Uterus (tissue), 2 donors: Measurements from ENCODE around the gene VPS41.

ENCODE experiments used
- POLR2A ChIP-seq, 2 donors: fragments of 450-650 bp; IDR thresholded peaks; one replicate each; pipeline ENCODE4 v1.6.1; 2016; ENCODE audit warnings: antibody characterized with exemption in 2 of 2, mild to moderate bottlenecking in 1 of 2, moderate library complexity in 1 of 2
- TF ChIP-seq, protein P1 (sequence below), 4 experiments: fragments of 200-600 bp in 2 of 4; fragments of 450-650 bp in 2 of 4; sonication (generic) in 2 of 4; IDR thresholded peaks; one replicate each; pipeline ENCODE4 v1.5.1; 2016 to 2019; ENCODE audit warnings: antibody characterized with exemption in 4 of 4, mild to moderate bottlenecking in 2 of 4, moderate library complexity in 1 of 4

DNA sequence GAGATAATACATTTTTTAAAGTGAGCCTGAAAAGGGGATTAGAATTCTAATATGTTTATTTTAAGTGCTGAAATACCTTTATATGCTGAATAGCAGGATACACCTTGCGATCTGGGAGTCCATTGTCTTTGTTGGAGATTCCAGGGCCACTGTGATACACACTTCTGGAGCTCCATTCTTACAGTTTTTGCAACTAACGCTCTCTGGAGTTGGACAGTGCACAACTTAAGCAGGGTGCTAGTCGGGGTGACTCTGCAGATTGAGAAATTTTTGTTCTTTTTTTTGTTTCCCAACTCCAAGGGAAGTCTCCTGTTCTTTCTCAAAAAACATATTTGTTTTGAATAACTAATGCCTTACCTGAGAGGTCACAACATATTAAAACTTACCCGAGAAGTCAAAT is 45.0 kb upstream of the VPS41 start:
- TF ChIP-seq, protein P1, sequence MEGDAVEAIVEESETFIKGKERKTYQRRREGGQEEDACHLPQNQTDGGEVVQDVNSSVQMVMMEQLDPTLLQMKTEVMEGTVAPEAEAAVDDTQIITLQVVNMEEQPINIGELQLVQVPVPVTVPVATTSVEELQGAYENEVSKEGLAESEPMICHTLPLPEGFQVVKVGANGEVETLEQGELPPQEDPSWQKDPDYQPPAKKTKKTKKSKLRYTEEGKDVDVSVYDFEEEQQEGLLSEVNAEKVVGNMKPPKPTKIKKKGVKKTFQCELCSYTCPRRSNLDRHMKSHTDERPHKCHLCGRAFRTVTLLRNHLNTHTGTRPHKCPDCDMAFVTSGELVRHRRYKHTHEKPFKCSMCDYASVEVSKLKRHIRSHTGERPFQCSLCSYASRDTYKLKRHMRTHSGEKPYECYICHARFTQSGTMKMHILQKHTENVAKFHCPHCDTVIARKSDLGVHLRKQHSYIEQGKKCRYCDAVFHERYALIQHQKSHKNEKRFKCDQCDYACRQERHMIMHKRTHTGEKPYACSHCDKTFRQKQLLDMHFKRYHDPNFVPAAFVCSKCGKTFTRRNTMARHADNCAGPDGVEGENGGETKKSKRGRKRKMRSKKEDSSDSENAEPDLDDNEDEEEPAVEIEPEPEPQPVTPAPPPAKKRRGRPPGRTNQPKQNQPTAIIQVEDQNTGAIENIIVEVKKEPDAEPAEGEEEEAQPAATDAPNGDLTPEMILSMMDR (IDR thresholded peaks at IDR 0.05), result no peak
- TF ChIP-seq POLR2A (IDR thresholded peaks at IDR 0.05), result no peak
